ENCODE data around the gene ICAM2. TPM values are rescaled to one million over a fixed set of nuclear protein-coding genes. Genes with fewer than 3 reads are reported as not detected.
"Not testable (repeated sequence)": the region's sequence is repeated elsewhere in the genome, so short reads cannot be mapped to it uniquely, and the experiment has no call there.

The ICAM2 gene
- polyA plus RNA-seq, 5 donors = 43.5 to 50.7 (median 46.8) TPM

- no peak for DNase-seq
Measured at GRCh38 chr17:64051153-64051552, 30.7 kb upstream of the ICAM2 start.

- no peak for DNase-seq
Measured at GRCh38 chr17:64048805-64049204, 28.4 kb upstream of the ICAM2 start.

DNA sequence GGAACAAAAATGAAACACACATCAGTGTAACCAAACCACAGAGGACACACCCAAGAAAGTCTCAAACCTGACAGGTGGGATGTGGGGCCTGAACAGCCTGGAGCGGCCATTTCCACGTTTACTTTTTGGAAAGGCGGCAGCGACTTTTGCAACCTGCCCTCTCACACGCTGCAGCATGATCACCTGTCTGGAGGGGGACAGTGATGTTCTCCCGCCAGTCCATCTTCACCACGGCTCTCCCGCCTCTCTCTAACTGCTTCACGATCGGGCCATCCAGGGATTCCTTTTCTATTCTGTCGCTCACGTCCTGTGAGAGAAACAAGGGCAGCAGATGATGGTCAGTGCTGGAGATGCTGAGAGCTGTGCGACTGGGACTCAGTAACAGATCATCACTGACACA, 24.7 kb upstream of the ICAM2 start:
- DNase-seq = no peak

GRCh38 chr17:64042700-64043485, 22.5 kb upstream of the ICAM2 start:
- DNase-seq = no peak

DNA sequence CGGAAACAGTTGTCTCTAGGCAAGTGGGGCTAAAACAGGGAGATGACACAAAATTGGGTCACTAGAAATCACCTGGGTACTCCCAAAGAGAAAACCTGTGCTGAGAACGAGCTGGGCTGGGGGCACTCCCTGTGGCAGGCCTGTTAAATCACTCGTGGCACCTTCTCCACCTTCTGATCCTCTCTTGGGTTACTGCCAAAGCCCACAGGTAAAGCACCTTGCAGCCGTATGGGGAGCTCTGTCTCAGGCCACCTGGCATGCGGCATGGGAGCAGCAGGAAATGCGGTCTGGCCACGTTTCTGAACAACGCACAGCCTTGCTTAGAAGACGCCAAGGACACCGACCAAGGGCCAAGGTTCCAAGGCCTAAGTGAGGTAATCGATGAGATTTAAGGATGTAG, 21.5 kb upstream of the ICAM2 start:
- DNase-seq = no peak

- DNase-seq = no peak
Measured at GRCh38 chr17:64040206-64040605, 19.8 kb upstream of the ICAM2 start.

GRCh38 chr17:64039106-64039400, 18.6 kb upstream of the ICAM2 start:
- DNase-seq = no peak

- no peak for DNase-seq
Measured at GRCh38 chr17:64038331-64039105, 18.1 kb upstream of the ICAM2 start.

GRCh38 chr17:64037802-64038201, 17.4 kb upstream of the ICAM2 start:
- DNase-seq = no peak

DNA sequence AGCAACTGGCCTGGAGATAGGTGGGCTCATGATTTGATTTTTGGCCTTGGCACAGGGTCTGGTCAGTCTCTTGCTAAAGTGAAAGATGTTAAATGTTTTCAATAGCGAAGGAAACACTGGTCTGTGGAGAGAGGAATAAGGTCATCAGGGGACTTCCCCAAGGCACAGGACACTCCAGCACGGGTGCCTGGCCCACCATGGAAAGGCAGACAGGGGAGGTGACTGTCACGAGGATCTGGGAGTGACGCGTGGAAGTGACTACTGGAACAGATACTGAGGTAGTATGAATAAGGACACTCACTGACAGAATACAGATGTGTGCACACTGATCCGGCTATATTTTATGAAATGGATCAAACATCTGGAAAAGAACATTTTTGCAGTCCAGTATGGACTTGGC, 16.7 kb upstream of the ICAM2 start:
- no peak for DNase-seq

DNA sequence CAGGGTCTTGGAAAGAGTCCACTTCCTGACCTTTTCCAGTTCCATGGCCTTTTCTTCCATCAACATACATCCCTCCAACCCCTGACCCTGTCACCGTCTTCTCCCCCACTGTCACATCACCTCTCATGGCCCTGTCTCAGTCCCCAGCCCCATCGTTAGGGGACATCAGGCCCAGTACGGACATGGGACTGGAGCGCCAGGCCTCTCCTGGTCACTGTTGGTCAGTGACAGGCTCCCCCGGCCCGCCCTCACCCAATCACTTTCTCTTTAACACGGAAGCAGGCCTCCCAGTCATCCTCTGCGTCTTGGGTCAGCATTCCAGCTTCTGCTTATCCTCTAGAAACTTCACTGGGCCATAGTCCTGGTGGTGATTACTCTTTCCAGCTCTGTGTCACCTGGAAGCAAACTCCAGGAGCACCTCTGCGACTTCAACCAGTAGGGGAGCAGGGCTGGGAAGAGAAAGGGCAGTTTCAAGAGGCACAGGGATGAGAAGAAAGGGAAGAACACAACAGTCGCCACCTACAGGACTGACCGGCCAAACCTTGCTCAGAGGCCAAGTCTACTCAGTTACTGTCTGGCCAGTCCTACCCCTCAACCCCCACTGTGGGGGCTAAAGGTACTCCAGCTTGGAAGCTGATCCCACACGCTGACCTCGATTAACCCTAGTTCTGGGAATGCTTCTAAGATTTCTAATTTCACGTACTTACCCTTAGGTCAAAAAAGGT, 15.9 kb upstream of the ICAM2 start:
- DNase-seq = no peak

GRCh38 chr17:64032081-64032480, 11.6 kb upstream of the ICAM2 start:
- DNase-seq = no peak

- no peak for DNase-seq
Measured at GRCh38 chr17:64028874-64029464, 8.5 kb upstream of the ICAM2 start.

DNA sequence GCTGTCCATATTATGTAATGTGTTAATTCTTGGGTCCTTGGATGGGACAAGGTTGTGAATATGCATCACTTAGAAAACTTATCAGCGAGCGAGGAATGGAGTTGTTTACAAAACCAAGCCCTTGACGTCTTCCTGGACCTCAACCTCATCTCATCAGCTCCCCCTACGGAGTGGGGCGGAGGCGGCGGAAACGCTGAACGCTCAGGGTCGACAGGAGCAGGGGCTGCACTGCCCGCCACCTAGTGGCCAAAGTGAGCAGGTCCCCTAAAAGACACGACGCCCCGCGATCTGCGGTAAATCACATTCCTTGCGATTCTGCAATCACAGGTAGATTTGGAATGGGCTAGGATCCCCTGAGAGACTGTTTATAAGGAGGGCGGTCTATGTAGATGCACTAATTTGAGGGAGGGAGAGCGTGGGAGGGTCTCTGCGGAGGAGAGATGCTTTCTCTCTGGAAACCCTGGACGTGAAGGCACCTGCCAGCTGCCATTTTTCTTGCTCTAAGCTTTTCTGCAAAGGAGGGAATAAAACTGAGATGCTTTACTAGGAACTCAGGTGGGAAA, 5.4 kb upstream of the ICAM2 start:
- DNase-seq = peak in 1 of 2 donors; percentile 42

DNA sequence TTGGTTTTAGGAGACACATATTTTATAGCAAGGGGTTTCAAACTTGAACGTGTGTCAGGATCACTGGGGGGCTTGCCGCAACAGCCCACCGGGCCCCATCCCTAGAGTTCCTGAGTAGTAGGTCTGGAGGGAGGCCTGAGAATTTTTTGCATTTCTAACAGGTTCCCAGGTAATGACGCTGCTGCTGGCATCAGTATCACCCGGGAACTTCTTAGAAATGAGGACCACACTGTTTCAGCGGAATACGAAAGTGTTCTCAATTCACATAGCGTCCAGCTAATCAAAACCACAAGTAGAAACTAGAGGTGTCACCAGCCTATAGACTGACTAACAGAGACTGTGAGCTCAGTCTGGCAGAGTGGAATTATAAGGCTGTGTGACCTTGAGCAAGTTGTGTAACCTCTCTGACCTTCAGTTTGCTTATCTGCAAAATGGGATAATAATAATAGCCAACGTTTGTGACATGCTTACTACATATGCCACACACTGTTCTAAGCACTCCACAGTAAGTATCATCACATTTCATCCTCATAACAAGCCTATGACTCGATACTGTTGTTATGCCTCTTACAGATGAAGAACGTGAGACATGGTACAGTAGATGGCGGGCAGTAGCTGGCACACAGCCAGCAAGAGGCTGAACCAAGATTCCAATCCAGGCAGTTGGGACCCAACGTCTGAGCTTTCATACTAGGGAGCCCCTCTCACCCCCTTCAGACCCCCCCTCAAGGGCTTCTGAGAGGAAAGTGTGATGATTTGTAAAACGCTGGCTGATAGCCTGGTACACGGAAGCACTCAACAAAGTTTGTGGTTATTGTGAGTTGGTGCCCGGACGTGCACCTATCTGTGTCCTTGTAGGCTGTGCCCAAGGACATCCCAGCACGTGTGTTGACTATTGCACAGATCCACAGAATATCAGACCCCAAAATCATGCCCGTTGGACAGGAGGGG, 4.6 kb upstream of the ICAM2 start:
- no peak for DNase-seq

- DNase-seq = no peak
Measured at GRCh38 chr17:64024215-64024654, 3.8 kb upstream of the ICAM2 start.

GRCh38 chr17:64022611-64023063, 2.2 kb upstream of the ICAM2 start:
- no peak for DNase-seq

DNA sequence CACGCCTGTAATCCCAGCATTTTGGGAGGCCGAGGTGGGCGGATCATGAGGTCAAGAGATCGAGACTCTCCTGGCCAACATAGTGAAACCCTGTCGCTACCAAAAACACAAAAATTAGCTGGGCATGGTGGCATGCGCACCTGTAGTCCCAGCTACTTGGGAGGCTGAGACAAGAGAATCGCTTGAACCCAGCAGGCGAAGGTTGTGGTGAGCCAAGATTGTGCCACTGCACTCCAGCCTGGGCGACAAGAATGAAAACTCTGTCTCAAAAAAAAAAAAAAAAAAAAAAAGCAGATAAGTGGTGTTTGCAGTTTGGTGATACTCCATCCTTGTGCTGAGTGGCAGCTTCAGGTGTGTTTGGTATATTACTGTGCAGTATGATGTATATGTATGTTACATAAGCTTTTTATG, 877 bp downstream of the ICAM2 start:
- not testable (repeated sequence) for DNase-seq

DNA sequence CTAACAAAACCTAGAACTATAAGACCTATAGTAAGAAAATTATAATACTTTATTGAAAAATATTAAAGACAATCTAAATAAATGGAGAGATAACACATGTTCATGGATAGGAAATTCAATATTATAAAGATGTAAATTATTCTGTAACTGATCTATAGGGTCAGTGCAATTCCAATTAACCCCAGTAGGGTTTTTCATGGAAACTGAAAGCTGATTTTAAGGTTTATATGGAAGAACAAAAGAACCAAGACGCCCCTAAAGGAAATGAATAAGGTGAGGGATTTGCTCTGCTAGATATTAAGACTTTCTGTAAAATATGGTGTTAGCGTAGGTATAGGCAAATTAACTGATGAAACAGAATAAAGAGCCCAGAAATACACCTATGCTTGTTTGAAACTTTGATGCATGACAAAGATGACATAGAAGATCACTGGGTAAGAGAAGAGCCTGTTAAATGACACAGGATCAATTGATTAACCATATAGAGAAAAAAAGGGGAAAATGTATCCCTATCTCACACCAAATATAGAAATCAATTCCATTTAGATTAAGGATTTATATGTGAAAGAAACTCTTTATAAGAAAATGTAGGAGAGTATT, 3.0 kb downstream of the ICAM2 start:
- no peak for DNase-seq

GRCh38 chr17:64016974-64017373, 3.5 kb downstream of the ICAM2 start:
- DNase-seq = no peak
